Measurements from ENCODE around the gene SPATA9. TPM values are rescaled to one million over a fixed set of nuclear protein-coding genes. Genes with fewer than 3 reads are reported as not detected.

SPATA9 gene
- total RNA-seq, 1 experiment from 2014 or later: not detected

GRCh38 chr5:95725071-95725820, 42.5 kb upstream of the SPATA9 start:
- ChIA-PET POLR2A (no interaction called here), RAD21 (ENCODE audit: low non-redundant PET in 1 of 2, low total read pairs in 2 of 2, uncharacterized antibody in 2 of 2, unreplicated experiment in 2 of 2) (no interaction called here), CTCF (interaction anchor here (1.5 kb wide), 1 partner anchor 56 kb away, joined by 3 read pairs; no protein-coding TSS in a partner anchor)
- intact Hi-C loops (cut with micrococcal nuclease): no loop called here
- no peaks in the 10 kb centered on the region for H3K79me2 ChIP-seq (ENCODE audit: insufficient read depth, low read length)
- TF ChIP-seq REST (IDR thresholded peaks at IDR 0.05; ENCODE audit: low read depth): no peak
- TF ChIP-seq SIN3A (IDR thresholded peaks at IDR 0.05; ENCODE audit: low read depth): no peak
- no peak for TF ChIP-seq TCF7L2 (IDR thresholded peaks at IDR 0.05; ENCODE audit: borderline replicate concordance, extremely low read depth, insufficient read depth, insufficient read length)
- no peak for TF ChIP-seq POLR2AphosphoS5 (IDR thresholded peaks at IDR 0.05; ENCODE audit: low read depth, low read length)
- no peak for TF ChIP-seq SRF (IDR thresholded peaks at IDR 0.05; ENCODE audit: low read depth)
- TF ChIP-seq CTCF (IDR thresholded peaks at IDR 0.05 in 2 of 3, conservative IDR thresholded peaks at IDR 0.05 in 1 of 3; ENCODE audit: borderline replicate concordance in 1 of 3, insufficient read depth in 1 of 3, low read depth in 2 of 3, low read length in 2 of 3): no peak
- H3K9me2 ChIP-seq (ENCODE audit: insufficient read depth): no peaks in the 10 kb centered on the region
- no peak for DNase-seq (ENCODE audit: low read depth, low spot score)
- no peaks in the 10 kb centered on the region for H3K36me3 ChIP-seq (ENCODE audit: control insufficient read depth in 1 of 2, insufficient read depth in 2 of 2, low read length in 2 of 2)
- no peak overlapping the region for H3K4me2 ChIP-seq (ENCODE audit: low read length)
- H3K27me3 ChIP-seq (ENCODE audit: insufficient read depth, low read length): no peaks in the 10 kb centered on the region
- H3K9me3 ChIP-seq (ENCODE audit: control insufficient read depth in 1 of 2, insufficient read depth in 1 of 2, low read depth in 1 of 2, low read length in 2 of 2): no peaks in the 10 kb centered on the region
- H4K20me1 ChIP-seq (ENCODE audit: insufficient read depth): no peaks in the 10 kb centered on the region
- peaks cover 39 to 45% of the 10 kb centered on the region in 2 experiments for H3K4me1 ChIP-seq (ENCODE audit: control insufficient read depth in 1 of 2, insufficient read depth in 2 of 2, low read length in 2 of 2)
- H3K9ac ChIP-seq (ENCODE audit: low read length): no peak overlapping the region
- ATAC-seq: no peak
- no peak overlapping the region for H3K4me3 ChIP-seq (replicated peaks in 1 of 2; ENCODE audit: low read depth in 1 of 2, low read length in 2 of 2)
- H3K27ac ChIP-seq (ENCODE audit: low read depth, low read length): no peak overlapping the region
- BruUV-seq (replicated peaks): no TSS peak
- no peak overlapping the region for H2AFZ ChIP-seq (ENCODE audit: low read depth, low read length, poor library complexity, severe bottlenecking)

Data from HCT116 (cell line).